ENCODE data around the gene TAF15. TPM values are rescaled to one million over a fixed set of nuclear protein-coding genes. Genes with fewer than 3 reads are reported as not detected.

The TAF15 gene
- total RNA-seq: 100 to 1,000 TPM in 1 of 4 donors, 10 to 100 TPM in 3; 52.0 to 149 (median 58.8) TPM

DNA sequence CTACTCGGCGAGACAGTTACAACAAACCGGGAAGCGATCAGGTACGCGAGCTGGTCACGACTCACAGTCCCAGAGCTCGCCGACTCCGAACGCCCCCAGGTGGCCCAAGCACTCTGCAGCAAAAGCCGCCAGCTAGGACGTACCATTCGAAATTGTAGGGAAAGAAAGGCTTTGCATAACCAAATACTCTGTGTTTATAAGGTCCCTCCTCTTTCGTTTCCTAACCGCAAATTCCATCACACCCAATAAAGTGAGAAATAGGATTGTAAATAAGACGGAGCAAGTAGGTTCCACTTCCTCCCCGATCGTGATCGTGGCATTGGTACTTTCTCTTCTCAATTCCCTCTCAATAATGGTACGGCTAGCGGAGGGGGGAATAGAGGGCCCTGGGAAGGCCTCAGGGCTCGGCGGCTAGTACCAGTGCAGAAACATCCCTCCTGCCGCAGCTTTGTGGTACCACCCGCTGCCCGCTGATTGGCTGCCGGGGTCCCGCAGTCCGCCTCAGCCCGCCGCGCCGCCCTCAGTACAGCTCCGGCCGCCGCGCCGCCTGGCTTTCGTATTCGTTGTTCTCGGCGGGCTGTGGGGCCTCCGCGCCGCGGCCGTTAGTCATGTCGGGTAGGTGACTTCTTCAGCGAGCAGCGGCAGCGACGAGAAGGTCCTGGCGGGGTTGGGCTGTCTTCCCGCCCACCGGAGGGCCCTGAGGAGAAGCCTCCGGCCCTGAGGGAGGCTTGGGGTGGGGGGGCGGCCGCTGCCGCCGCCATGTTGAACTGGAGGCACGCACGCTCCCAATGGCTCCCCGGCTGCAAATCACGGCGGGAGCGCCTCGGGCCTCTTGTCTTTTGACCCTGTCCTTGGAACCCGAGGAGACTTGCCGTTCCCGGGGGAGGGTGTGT is at the start of gene TAF15:
TAF15 (plus strand) TSS at position 523 of the 893 bp plus-strand sequence; CDS start at position 609, 86 bp downstream.
- Histone ChIP-seq H3K36me3 (no peaks in the 10 kb centered on the region), H3K4me3 (peak within 1 kb of the TSS; percentile 88), H3K27me3 (no peaks in the 10 kb centered on the region), H3K9me3 (no peaks in the 10 kb centered on the region), H3K4me1 (peaks cover 29% of the 10 kb centered on the region), H3K27ac (peak within 1 kb of the TSS; percentile 98)
- no peak for TF ChIP-seq EP300 (IDR thresholded peaks at IDR 0.05)
- TF ChIP-seq, protein P1, sequence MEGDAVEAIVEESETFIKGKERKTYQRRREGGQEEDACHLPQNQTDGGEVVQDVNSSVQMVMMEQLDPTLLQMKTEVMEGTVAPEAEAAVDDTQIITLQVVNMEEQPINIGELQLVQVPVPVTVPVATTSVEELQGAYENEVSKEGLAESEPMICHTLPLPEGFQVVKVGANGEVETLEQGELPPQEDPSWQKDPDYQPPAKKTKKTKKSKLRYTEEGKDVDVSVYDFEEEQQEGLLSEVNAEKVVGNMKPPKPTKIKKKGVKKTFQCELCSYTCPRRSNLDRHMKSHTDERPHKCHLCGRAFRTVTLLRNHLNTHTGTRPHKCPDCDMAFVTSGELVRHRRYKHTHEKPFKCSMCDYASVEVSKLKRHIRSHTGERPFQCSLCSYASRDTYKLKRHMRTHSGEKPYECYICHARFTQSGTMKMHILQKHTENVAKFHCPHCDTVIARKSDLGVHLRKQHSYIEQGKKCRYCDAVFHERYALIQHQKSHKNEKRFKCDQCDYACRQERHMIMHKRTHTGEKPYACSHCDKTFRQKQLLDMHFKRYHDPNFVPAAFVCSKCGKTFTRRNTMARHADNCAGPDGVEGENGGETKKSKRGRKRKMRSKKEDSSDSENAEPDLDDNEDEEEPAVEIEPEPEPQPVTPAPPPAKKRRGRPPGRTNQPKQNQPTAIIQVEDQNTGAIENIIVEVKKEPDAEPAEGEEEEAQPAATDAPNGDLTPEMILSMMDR (IDR thresholded peaks at IDR 0.05): peak; percentile 76 to 78
- TF ChIP-seq POLR2A (IDR thresholded peaks at IDR 0.05): peak; percentile 95 to 99
- peak; percentile 93 to 97 (median 96) for TF ChIP-seq POLR2AphosphoS5 (IDR thresholded peaks at IDR 0.05)
- under 1% methylated on average over 24 of the region's 71 CpGs for WGBS
- peak; percentile 96 to 98 for DNase-seq (ENCODE audit: low spot score in 2 of 2)

DNA sequence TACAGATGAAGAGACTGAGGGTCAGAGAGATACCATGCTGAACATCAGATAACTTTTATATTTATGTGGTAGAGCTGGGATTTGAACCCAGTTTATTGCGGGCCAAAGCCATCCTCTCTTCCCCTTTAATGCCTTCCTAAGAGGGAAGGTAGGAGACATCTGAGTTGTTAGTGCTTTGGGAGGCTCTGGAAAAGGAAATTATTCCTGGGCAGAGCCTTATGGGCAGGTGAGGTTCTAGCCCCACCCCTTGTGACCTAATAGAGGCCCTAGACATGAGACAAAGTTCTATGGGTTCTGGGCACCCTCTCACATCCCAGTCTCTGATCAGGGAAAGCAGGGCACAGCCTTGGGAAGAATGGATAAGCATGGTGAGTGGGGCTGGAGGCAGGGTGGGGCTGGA is 48.7 kb upstream of the TAF15 start, which contains the start of gene C17orf50:
C17orf50 (plus strand) TSS at position 301 of the 400 bp plus-strand sequence; CDS start at position 356, 55 bp downstream.
- WGBS: 89% methylated on average over 1 of the region's 1 CpG
- H3K4me1 ChIP-seq: peaks cover 12% of the 10 kb centered on the region
- H3K27me3 ChIP-seq: no peaks in the 10 kb centered on the region
- H3K36me3 ChIP-seq: no peaks in the 10 kb centered on the region
- no peak for DNase-seq (ENCODE audit: low spot score in 2 of 2)
- H3K4me3 ChIP-seq: no peak within 1 kb of the TSS
- no peaks in the 10 kb centered on the region for H3K9me3 ChIP-seq
- TF ChIP-seq POLR2AphosphoS5 (IDR thresholded peaks at IDR 0.05) (no peak), EP300 (IDR thresholded peaks at IDR 0.05) (no peak), POLR2A (IDR thresholded peaks at IDR 0.05) (no peak)
- TF ChIP-seq, protein P1 (IDR thresholded peaks at IDR 0.05): no peak
- no peak within 1 kb of the TSS for H3K27ac ChIP-seq

DNA sequence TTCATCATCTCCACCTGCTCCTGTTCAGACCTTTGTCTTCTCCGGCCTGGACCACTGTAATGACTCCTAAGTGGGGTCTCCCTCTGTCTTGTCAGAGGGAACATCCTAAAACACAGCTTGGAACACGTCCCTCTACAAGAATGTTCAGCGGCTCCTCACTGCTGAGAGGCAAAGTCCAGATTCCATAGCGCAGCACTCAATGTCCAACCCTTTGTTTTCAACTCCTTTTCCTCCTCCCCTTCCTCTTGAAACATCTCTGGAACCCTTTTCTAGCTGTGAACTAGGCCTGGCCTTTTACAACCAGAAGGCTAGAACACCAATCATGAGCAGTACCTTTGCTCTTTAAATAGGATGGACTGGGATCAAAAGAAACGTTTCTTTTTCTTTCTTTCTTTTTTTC is 47.7 kb upstream of the TAF15 start:
- TF ChIP-seq POLR2AphosphoS5 (IDR thresholded peaks at IDR 0.05) (no peak), EP300 (IDR thresholded peaks at IDR 0.05) (no peak), POLR2A (IDR thresholded peaks at IDR 0.05) (no peak)
- TF ChIP-seq, protein P1 (IDR thresholded peaks at IDR 0.05): no peak
- Histone ChIP-seq H3K4me3 (no peak overlapping the region), H3K27ac (no peak overlapping the region), H3K27me3 (no peaks in the 10 kb centered on the region), H3K4me1 (peaks cover 12% of the 10 kb centered on the region), H3K36me3 (no peaks in the 10 kb centered on the region), H3K9me3 (no peaks in the 10 kb centered on the region)
- no peak for DNase-seq (ENCODE audit: low spot score in 2 of 2)
- 75% methylated on average over 5 of the region's 5 CpGs for WGBS

DNA sequence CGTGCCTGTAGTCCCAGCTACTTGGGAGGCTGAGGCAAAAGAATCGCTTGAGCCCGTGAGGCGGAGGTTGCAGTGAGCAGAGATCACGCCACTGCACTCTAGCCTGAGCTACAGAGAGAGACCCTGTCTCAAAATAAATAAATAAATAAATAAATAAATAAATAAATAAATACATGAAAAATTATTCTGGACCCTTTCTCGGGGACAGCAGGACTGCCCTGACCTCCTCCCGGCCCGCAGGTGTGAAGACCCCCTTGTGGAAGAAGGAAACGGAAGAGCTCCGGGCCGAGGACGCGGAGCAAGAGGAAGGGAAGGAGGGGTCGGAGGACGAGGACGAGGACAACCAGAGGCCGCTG is 45.5 kb upstream of the TAF15 start:
- Histone ChIP-seq H3K4me3 (peak overlapping the region; percentile 56), H3K27me3 (no peaks in the 10 kb centered on the region), H3K36me3 (no peaks in the 10 kb centered on the region), H3K27ac (no peak overlapping the region), H3K4me1 (peaks cover 12% of the 10 kb centered on the region), H3K9me3 (no peaks in the 10 kb centered on the region)
- 32% methylated on average over 17 of the region's 17 CpGs for WGBS
- no peak for DNase-seq (ENCODE audit: low spot score in 2 of 2)
- TF ChIP-seq POLR2AphosphoS5 (IDR thresholded peaks at IDR 0.05) (no peak), EP300 (IDR thresholded peaks at IDR 0.05) (no peak), POLR2A (IDR thresholded peaks at IDR 0.05) (no peak)
- TF ChIP-seq, protein P1 (IDR thresholded peaks at IDR 0.05): no peak
